GM19397 (cell line): ENCODE measurements around the gene NSD2.
"Not testable (repeated sequence)": the region's sequence is repeated elsewhere in the genome, so short reads cannot be mapped to it uniquely, and the experiment has no call there.

Experiments used
- ATAC-seq: cut with Tn5 transposase; IDR thresholded peaks from one replicate; pipeline ENCODE4 v1.9.1; 2021; ENCODE audit warnings: mild to moderate bottlenecking, moderate library complexity; ENCODE audit not compliant: unreplicated experiment

The NSD2 gene

GRCh38 chr4:1870578-1871443 is at the start of gene NSD2:
Gene NSD2, plus strand, starts transcription at chr4:1871393. Its CDS starts 29,262 bp downstream, at chr4:1900655.
- peak; percentile 67 for ATAC-seq

- ATAC-seq = no peak
These were observed 49.3 kb upstream of the NSD2 start for GRCh38 chr4:1821679-1822567.

- ATAC-seq = no peak
These were observed 48.3 kb upstream of the NSD2 start for GRCh38 chr4:1822568-1823544.

- ATAC-seq = no peak
These were observed 47.7 kb upstream of the NSD2 start for GRCh38 chr4:1823545-1823932.

GRCh38 chr4:1824746-1825145 is 46.4 kb upstream of the NSD2 start:
- ATAC-seq = no peak

GRCh38 chr4:1825326-1825725 is 45.9 kb upstream of the NSD2 start:
- ATAC-seq = no peak

GRCh38 chr4:1826531-1827350 is 44.5 kb upstream of the NSD2 start:
- no peak for ATAC-seq

- ATAC-seq = no peak
These were observed 41.0 kb upstream of the NSD2 start for GRCh38 chr4:1830234-1830633.

- ATAC-seq = no peak
These were observed 40.5 kb upstream of the NSD2 start for GRCh38 chr4:1830642-1831228.

GRCh38 chr4:1831331-1831730 is 39.9 kb upstream of the NSD2 start:
- no peak for ATAC-seq

GRCh38 chr4:1832690-1833089 is 38.5 kb upstream of the NSD2 start:
- no peak for ATAC-seq

- no peak for ATAC-seq
These were observed 37.7 kb upstream of the NSD2 start for GRCh38 chr4:1833307-1834046.

GRCh38 chr4:1834047-1834775 is 37.0 kb upstream of the NSD2 start:
- ATAC-seq = peak; percentile 72

GRCh38 chr4:1835836-1836235 is 35.4 kb upstream of the NSD2 start:
- ATAC-seq = not testable (repeated sequence)

- ATAC-seq = no peak
These were observed 34.5 kb upstream of the NSD2 start for GRCh38 chr4:1836650-1837049.

- ATAC-seq = no peak
These were observed 34.1 kb upstream of the NSD2 start for GRCh38 chr4:1837069-1837468.

- no peak for ATAC-seq
These were observed 31.9 kb upstream of the NSD2 start for GRCh38 chr4:1839282-1839681.
